Lower lobe of right lung (tissue), 2 donors: ENCODE results near the gene C11orf86. TPM values are rescaled to one million over a fixed set of nuclear protein-coding genes. Genes with fewer than 3 reads are reported as not detected.

Experiments
- ATAC-seq, 2 donors: fragments of 200-7000 bp; cut with Tn5 transposase; one replicate each; pipeline ENCODE4 v1.9.1; 2020 to 2022; ENCODE audit warnings: mild to moderate bottlenecking in 2 of 2, moderate library complexity in 2 of 2
- DNase-seq: peaks from one replicate; pipeline ENCODE4 v3.0.0-alpha.2; 2020
- H3K27ac ChIP-seq: fragments of 200-600 bp; one replicate; pipeline ENCODE4 v1.8.0; 2022
- H3K27me3 ChIP-seq: fragments of 200-600 bp; one replicate; pipeline ENCODE4 v1.8.0; 2022; ENCODE audit warnings: low read depth
- H3K36me3 ChIP-seq: fragments of 200-600 bp; one replicate; pipeline ENCODE4 v1.8.0; 2022; ENCODE audit warnings: mild to moderate bottlenecking
- H3K4me1 ChIP-seq: fragments of 200-600 bp; one replicate; pipeline ENCODE4 v1.8.0; 2022
- H3K4me3 ChIP-seq: fragments of 200-600 bp; one replicate; pipeline ENCODE4 v1.8.0; 2022; ENCODE audit warnings: mild to moderate bottlenecking
- H3K9me3 ChIP-seq: fragments of 200-600 bp; one replicate; pipeline ENCODE4 v1.8.0; 2022
- intact Hi-C: fragments of 100-400 bp; cut with DNase I; formaldehyde crosslinking; loops from one replicate; pipeline ENCODE4 v1.11.0; 2022
- total RNA-seq: library from RNA; stranded (reverse); fragmentation: NEBNext Ultra II Directional; extraction: Animal tissue kit (Norgen Biotek cat#: 25700); gene quantifications from one replicate; pipeline ENCODE4 v1.2.1, GENCODE V29; 2021
- TF ChIP-seq, protein P1 (sequence below): fragments of 200-600 bp; IDR thresholded peaks from one replicate; pipeline ENCODE4 v1.8.0; 2022; ENCODE audit warnings: antibody characterized with exemption, mild to moderate bottlenecking
- donor health status: DM: no; HTN: yes; CAD: no; lungs with severe emphysema.

The C11orf86 gene
- total RNA-seq, 1 donor from 2014 or later = not detected

- ATAC-seq (no peak), DNase-seq (no peak)
- Histone ChIP-seq H3K27me3 (no peaks in the 10 kb centered on the region), H3K9me3 (no peaks in the 10 kb centered on the region), H3K36me3 (no peaks in the 10 kb centered on the region), H3K4me1 (no peaks in the 10 kb centered on the region), H3K4me3 (no peak overlapping the region), H3K27ac (no peak overlapping the region)
- TF ChIP-seq, protein P1, sequence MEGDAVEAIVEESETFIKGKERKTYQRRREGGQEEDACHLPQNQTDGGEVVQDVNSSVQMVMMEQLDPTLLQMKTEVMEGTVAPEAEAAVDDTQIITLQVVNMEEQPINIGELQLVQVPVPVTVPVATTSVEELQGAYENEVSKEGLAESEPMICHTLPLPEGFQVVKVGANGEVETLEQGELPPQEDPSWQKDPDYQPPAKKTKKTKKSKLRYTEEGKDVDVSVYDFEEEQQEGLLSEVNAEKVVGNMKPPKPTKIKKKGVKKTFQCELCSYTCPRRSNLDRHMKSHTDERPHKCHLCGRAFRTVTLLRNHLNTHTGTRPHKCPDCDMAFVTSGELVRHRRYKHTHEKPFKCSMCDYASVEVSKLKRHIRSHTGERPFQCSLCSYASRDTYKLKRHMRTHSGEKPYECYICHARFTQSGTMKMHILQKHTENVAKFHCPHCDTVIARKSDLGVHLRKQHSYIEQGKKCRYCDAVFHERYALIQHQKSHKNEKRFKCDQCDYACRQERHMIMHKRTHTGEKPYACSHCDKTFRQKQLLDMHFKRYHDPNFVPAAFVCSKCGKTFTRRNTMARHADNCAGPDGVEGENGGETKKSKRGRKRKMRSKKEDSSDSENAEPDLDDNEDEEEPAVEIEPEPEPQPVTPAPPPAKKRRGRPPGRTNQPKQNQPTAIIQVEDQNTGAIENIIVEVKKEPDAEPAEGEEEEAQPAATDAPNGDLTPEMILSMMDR = no peak
- intact Hi-C loops = no loop called here
Observed at GRCh38 chr11:66951927-66952337, 23.2 kb upstream of the C11orf86 start.

- TF ChIP-seq, protein P1 = no peak
- intact Hi-C loops = no loop called here
- no peak for DNase-seq
- H3K36me3 ChIP-seq = no peaks in the 10 kb centered on the region
- H3K27me3 ChIP-seq = no peaks in the 10 kb centered on the region
- H3K4me3 ChIP-seq = no peak overlapping the region
- H3K4me1 ChIP-seq = peaks cover 8% of the 10 kb centered on the region
- ATAC-seq = no peak
- no peaks in the 10 kb centered on the region for H3K9me3 ChIP-seq
- H3K27ac ChIP-seq = no peak overlapping the region
Observed at GRCh38 chr11:66953081-66953833, 21.8 kb upstream of the C11orf86 start.

DNA sequence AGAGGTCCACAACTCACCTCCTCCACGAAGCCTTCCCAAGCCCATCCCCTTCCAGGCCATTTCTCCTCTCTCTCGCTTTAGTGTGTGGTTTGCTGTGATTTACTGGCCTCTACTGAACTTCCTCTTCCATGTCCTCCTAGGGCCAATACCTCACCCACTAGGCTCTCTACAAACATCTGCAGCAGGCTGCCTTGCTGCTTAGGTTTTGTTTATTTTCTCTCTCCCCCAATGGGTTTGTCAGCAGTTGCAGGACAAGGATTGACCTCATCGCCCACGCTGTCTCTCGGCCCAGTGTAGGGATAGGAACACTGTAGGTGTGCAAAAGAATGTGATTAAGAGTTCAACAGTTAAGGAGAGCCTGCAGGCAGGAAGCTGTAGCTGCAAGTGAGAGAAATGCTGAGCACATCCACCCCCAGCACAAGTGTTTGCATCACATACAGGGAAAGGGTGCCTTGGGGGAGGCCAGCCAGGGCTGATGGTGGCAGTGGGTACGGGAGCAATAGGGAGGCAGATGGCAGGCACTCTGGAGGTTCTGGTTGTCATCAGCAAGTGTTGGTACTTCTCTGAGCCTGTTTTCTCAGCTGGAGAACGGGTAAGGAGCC is 18.3 kb upstream of the C11orf86 start:
- no peaks in the 10 kb centered on the region for H3K27me3 ChIP-seq
- H3K36me3 ChIP-seq = no peaks in the 10 kb centered on the region
- DNase-seq = peak; percentile 57
- TF ChIP-seq, protein P1 = no peak
- no peak overlapping the region for H3K27ac ChIP-seq
- no peak for ATAC-seq
- peaks cover 14% of the 10 kb centered on the region for H3K4me1 ChIP-seq
- H3K9me3 ChIP-seq = no peaks in the 10 kb centered on the region
- intact Hi-C loops = no loop called here
- no peak overlapping the region for H3K4me3 ChIP-seq

GRCh38 chr11:66957971-66958231 is 17.2 kb upstream of the C11orf86 start:
- H3K36me3 ChIP-seq = no peaks in the 10 kb centered on the region
- H3K4me3 ChIP-seq = peak overlapping the region; percentile 72
- TF ChIP-seq, protein P1 = no peak
- intact Hi-C loops = no loop called here
- peak overlapping the region; percentile 76 for H3K27ac ChIP-seq
- DNase-seq (no peak), ATAC-seq (peak; percentile 56 to 65)
- H3K4me1 ChIP-seq = peaks cover 14% of the 10 kb centered on the region
- H3K27me3 ChIP-seq = no peaks in the 10 kb centered on the region
- no peaks in the 10 kb centered on the region for H3K9me3 ChIP-seq

DNA sequence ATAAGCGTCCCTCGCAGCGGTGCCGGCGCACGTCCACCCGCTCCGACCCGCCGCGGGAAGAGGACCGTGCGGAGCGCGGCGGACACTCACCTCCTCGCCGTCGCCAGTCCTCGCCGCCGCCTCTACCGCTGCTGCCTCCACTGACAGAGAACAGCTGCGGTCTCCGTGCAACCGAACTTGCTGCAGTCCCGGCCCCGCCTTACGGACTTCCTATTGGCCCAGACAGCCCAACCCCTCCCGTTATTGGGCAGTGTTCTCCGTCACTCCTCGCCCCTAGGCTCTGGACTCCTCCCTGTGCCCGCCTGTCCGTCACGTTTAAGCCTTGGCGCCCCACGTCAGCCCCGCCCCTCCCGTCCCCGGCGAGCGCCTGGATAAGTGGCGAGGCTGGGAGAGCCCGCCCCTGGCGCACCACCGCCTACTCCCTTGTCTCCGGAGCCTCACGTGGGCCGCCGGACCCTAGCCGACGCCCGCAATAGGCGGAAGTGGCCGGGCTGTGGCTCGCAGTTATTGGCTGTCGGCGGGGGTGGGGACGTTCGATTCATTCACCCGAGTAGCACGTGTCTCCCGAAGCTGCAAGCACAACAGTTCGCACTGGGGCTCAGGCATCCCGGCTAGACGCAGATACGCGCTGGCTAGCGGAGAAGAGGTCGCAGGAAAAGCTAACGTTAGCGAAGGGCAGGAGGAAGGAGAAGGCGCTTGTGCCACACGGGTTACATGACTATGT is 16.7 kb upstream of the C11orf86 start, which contains the start of gene PC:
Gene PC (minus strand): TSS at position 152 of the 724 bp plus-strand sequence. CDS start 86,224 bp downstream, outside the sequence.
- DNase-seq = peak; percentile 100
- peak; percentile 99 for ATAC-seq
- peak within 1 kb of the TSS; percentile 76 for H3K27ac ChIP-seq

More for the DNA sequence above, 16.7 kb upstream of the C11orf86 start, which contains the start of gene PC:
- TF ChIP-seq, protein P1 = no peak
- Histone ChIP-seq H3K9me3 (no peaks in the 10 kb centered on the region), H3K4me1 (peaks cover 14% of the 10 kb centered on the region), H3K27me3 (no peaks in the 10 kb centered on the region), H3K36me3 (no peaks in the 10 kb centered on the region), H3K4me3 (peak within 1 kb of the TSS; percentile 72)
- intact Hi-C loops = no loop called here
